Vagina (tissue), 2 donors: Measurements from ENCODE around the gene DNM3. TPM values are rescaled to one million over a fixed set of nuclear protein-coding genes. Genes with fewer than 3 reads are reported as not detected.

Source experiments
- DNase-seq, 2 donors: peaks; one replicate each; pipeline ENCODE4 v3.0.0-alpha.2; 2017; ENCODE audit errors: extremely low spot score in 2 of 2
- H3K27ac ChIP-seq: fragments of 200-600 bp; sonication (generic); one replicate; pipeline ENCODE4 v1.5.1; 2019
- H3K27me3 ChIP-seq: fragments of 200-600 bp; sonication (generic); one replicate; pipeline ENCODE4 v1.5.1; 2019
- H3K36me3 ChIP-seq, 2 donors: fragments of 200-600 bp; sonication (generic); one replicate each; pipeline ENCODE4 v1.5.1; 2017 to 2019
- H3K4me1 ChIP-seq: fragments of 200-600 bp; sonication (generic); one replicate; pipeline ENCODE4 v1.5.1; 2019
- H3K4me3 ChIP-seq, 2 donors: fragments of 200-600 bp; sonication (generic); 1 replicate in 1 of 2; 2 replicates in 1 of 2; pipeline ENCODE4 v1.5.1; 2016 to 2019
- H3K9me3 ChIP-seq: fragments of 200-600 bp; sonication (generic); one replicate; pipeline ENCODE4 v1.5.1; 2019
- POLR2A ChIP-seq, 2 donors: fragments of 450-650 bp; IDR thresholded peaks; one replicate each; pipeline ENCODE4 v1.6.1; 2017; ENCODE audit warnings: antibody characterized with exemption in 2 of 2, mild to moderate bottlenecking in 2 of 2, moderate library complexity in 2 of 2
- POLR2AphosphoS5 ChIP-seq, 2 donors: sonication (generic); formaldehyde crosslinking; IDR thresholded peaks; one replicate each; pipeline ENCODE4 v1.9.0; 2017; ENCODE audit warnings: antibody characterized with exemption in 2 of 2, mild to moderate bottlenecking in 2 of 2, low read depth in 1 of 2; ENCODE audit not compliant: insufficient read depth in 1 of 2
- intact Hi-C: fragments of 100-400 bp; cut with DNase I; formaldehyde crosslinking; loops from one replicate; pipeline ENCODE4 v1.15.1; 2023
- total RNA-seq: library from RNA; depleted of rRNA; stranded (reverse); fragments of >200 nt; gene quantifications from one replicate; pipeline ENCODE4 v1.2.3, GENCODE V29; 2016
- TF ChIP-seq, protein P1 (sequence below), 3 experiments: fragments of 450-650 bp in 2 of 3; fragments of 200-600 bp in 1 of 3; sonication (generic) in 1 of 3; IDR thresholded peaks; one replicate each; pipeline ENCODE4 v1.5.1; 2017 to 2019; ENCODE audit warnings: antibody characterized with exemption in 3 of 3, mild to moderate bottlenecking in 2 of 3, moderate library complexity in 2 of 3

DNM3 gene
- total RNA-seq, 1 donor from 2014 or later, result 15.5 TPM

DNA sequence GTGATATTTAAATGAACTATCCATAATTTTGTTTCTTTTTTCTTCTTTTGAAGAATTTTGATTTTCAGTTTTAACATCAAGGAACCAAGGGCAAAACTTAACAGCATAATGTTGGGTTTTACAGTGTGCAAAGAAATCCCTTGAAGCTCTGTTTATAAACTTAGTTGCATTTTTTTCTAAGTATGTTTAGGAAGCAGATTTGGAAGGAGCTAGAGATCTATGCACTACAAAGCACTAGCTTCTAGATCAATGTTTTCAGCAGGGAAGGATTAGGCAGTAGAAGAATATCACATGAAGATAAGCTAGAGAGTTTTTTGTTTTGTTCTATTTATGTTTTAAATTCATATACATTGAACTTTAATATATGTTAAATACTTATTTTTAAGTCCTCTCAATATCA is 328.5 kb downstream of the DNM3 start:
- TF ChIP-seq, protein P1, sequence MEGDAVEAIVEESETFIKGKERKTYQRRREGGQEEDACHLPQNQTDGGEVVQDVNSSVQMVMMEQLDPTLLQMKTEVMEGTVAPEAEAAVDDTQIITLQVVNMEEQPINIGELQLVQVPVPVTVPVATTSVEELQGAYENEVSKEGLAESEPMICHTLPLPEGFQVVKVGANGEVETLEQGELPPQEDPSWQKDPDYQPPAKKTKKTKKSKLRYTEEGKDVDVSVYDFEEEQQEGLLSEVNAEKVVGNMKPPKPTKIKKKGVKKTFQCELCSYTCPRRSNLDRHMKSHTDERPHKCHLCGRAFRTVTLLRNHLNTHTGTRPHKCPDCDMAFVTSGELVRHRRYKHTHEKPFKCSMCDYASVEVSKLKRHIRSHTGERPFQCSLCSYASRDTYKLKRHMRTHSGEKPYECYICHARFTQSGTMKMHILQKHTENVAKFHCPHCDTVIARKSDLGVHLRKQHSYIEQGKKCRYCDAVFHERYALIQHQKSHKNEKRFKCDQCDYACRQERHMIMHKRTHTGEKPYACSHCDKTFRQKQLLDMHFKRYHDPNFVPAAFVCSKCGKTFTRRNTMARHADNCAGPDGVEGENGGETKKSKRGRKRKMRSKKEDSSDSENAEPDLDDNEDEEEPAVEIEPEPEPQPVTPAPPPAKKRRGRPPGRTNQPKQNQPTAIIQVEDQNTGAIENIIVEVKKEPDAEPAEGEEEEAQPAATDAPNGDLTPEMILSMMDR (IDR thresholded peaks at IDR 0.05), result no peak
- TF ChIP-seq POLR2AphosphoS5 (IDR thresholded peaks at IDR 0.05; ENCODE audit: insufficient read depth in 1 of 2, low read depth in 1 of 2), result no peak
- no peak for TF ChIP-seq POLR2A (IDR thresholded peaks at IDR 0.05)
- intact Hi-C loops, result no loop called here
- H3K27me3 ChIP-seq, result no peaks in the 10 kb centered on the region
- H3K27ac ChIP-seq, result no peak overlapping the region
- no peaks in the 10 kb centered on the region for H3K36me3 ChIP-seq
- H3K4me1 ChIP-seq, result no peaks in the 10 kb centered on the region
- no peak for DNase-seq
- no peak overlapping the region for H3K4me3 ChIP-seq
- H3K9me3 ChIP-seq, result no peaks in the 10 kb centered on the region

GRCh38 chr1:172172352-172172831 is 331.1 kb downstream of the DNM3 start:
- Histone ChIP-seq H3K9me3 (no peaks in the 10 kb centered on the region), H3K4me3 (no peak overlapping the region), H3K4me1 (no peaks in the 10 kb centered on the region), H3K27me3 (no peaks in the 10 kb centered on the region), H3K27ac (no peak overlapping the region), H3K36me3 (no peaks in the 10 kb centered on the region)
- TF ChIP-seq, protein P1 (IDR thresholded peaks at IDR 0.05), result no peak
- TF ChIP-seq POLR2AphosphoS5 (IDR thresholded peaks at IDR 0.05; ENCODE audit: insufficient read depth in 1 of 2, low read depth in 1 of 2), result no peak
- no peak for TF ChIP-seq POLR2A (IDR thresholded peaks at IDR 0.05)
- DNase-seq, result no peak
- intact Hi-C loops, result no loop called here

GRCh38 chr1:172176206-172176605 is 334.9 kb downstream of the DNM3 start:
- no peaks in the 10 kb centered on the region for H3K9me3 ChIP-seq
- no peak for DNase-seq
- no peaks in the 10 kb centered on the region for H3K36me3 ChIP-seq
- no peak overlapping the region for H3K27ac ChIP-seq
- intact Hi-C loops, result no loop called here
- H3K4me1 ChIP-seq, result peaks cover 8% of the 10 kb centered on the region
- TF ChIP-seq POLR2A (IDR thresholded peaks at IDR 0.05) (no peak), POLR2AphosphoS5 (IDR thresholded peaks at IDR 0.05; ENCODE audit: insufficient read depth in 1 of 2, low read depth in 1 of 2) (no peak)
- TF ChIP-seq, protein P1 (IDR thresholded peaks at IDR 0.05), result no peak
- no peaks in the 10 kb centered on the region for H3K27me3 ChIP-seq
- no peak overlapping the region for H3K4me3 ChIP-seq

GRCh38 chr1:172177849-172178248 is 336.6 kb downstream of the DNM3 start:
- no peaks in the 10 kb centered on the region for H3K9me3 ChIP-seq
- H3K27ac ChIP-seq, result no peak overlapping the region

DNA sequence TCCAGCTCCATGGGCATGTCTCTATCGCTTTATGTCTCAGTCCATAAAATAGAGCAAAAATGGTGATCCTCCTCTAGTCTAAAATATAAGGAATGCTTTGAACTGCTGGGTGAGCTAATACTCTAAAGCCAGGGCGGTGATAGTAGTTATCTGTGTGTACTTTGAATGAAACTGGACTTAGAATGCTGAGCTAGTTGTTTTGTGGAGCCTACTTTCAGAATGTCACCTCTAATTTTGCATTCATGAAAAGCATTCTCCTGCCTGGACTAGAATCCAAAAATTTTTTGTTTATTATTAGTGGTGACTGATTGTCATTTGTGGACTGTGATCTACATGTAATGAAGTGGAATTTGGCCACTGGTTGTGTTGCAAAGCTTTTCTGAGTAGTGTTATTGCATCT is 337.6 kb downstream of the DNM3 start:
- H3K27ac ChIP-seq, result no peak overlapping the region
- DNase-seq, result no peak
- H3K9me3 ChIP-seq, result no peaks in the 10 kb centered on the region
- TF ChIP-seq POLR2AphosphoS5 (IDR thresholded peaks at IDR 0.05; ENCODE audit: insufficient read depth in 1 of 2, low read depth in 1 of 2), result no peak
- TF ChIP-seq POLR2A (IDR thresholded peaks at IDR 0.05), result no peak
- TF ChIP-seq, protein P1 (IDR thresholded peaks at IDR 0.05), result no peak
- H3K4me3 ChIP-seq, result no peak overlapping the region
- H3K27me3 ChIP-seq, result no peaks in the 10 kb centered on the region
- intact Hi-C loops, result no loop called here
- H3K36me3 ChIP-seq, result no peaks in the 10 kb centered on the region
- H3K4me1 ChIP-seq, result peaks cover 26% of the 10 kb centered on the region

More at GRCh38 chr1:172177849-172178248, 336.6 kb downstream of the DNM3 start:
- H3K4me1 ChIP-seq, result peaks cover 24% of the 10 kb centered on the region
- H3K36me3 ChIP-seq, result no peaks in the 10 kb centered on the region
- no peak overlapping the region for H3K4me3 ChIP-seq
- no peak for DNase-seq
- H3K27me3 ChIP-seq, result no peaks in the 10 kb centered on the region
- intact Hi-C loops, result no loop called here
- TF ChIP-seq POLR2AphosphoS5 (IDR thresholded peaks at IDR 0.05; ENCODE audit: insufficient read depth in 1 of 2, low read depth in 1 of 2) (no peak), POLR2A (IDR thresholded peaks at IDR 0.05) (no peak)
- TF ChIP-seq, protein P1 (IDR thresholded peaks at IDR 0.05), result no peak
